HepG2 (cell line): ENCODE measurements around the gene GPR31. TPM values are rescaled to one million over a fixed set of nuclear protein-coding genes. Genes with fewer than 3 reads are reported as not detected.
"Not testable (repeated sequence)": the region's sequence is repeated elsewhere in the genome, so short reads cannot be mapped to it uniquely, and the experiment has no call there.

Experiments used
- ATAC-seq: fragments of 200-7000 bp; cut with Tn5 transposase; 3 replicates; pipeline ENCODE4 v1.9.1; 2020; ENCODE audit warnings: mild to moderate bottlenecking, moderate library complexity
- BruUV-seq: library from RNA; stranded (reverse); fragments of 400-500 nt; replicated peaks from 2 replicates; lab custom pipeline; 2021; lab: Mats Ljungman, UMichigan
- CTCF ChIA-PET: fragments of 300-600 bp; formaldehyde crosslinking; extraction: SDS; loops from one replicate; lab custom pipeline; 2021; ENCODE audit warnings: low total read pairs, inconsistent platforms, low intra/inter-chr PET ratio; lab: Yijun Ruan, JAX
- POLR2A ChIA-PET: fragments of 350-600 bp; sonication (Branson Sonifier 250); formaldehyde crosslinking; loops from one replicate; lab custom pipeline; 2020; ENCODE audit warnings: antibody characterized with exemption, inconsistent platforms; lab: Yijun Ruan, JAX
- DNase-seq: peaks from one replicate; pipeline ENCODE4 v3.0.0-alpha.2; 2015; ENCODE audit warnings: low spot score
- FAIRE-seq: peaks from 3 replicates; lab custom pipeline; 2011; peaks lifted over from hg19 to GRCh38; lab: Jason Lieb, UNC
- H2AFZ ChIP-seq: one replicate; pipeline ENCODE4 v1.6.1; 2011; ENCODE audit warnings: low read length, inconsistent platforms
- H3K27ac ChIP-seq: fragments of 300-600 bp; 3 replicates; pipeline ENCODE4 v1.8.0; 2011; ENCODE audit warnings: mixed run types, mild to moderate bottlenecking, mixed read lengths, low read length, inconsistent platforms; ENCODE audit not compliant: insufficient read depth; ENCODE audit errors: extremely low read length
- H3K27me3 ChIP-seq, 2 experiments: fragments of 200-600 bp in 1 of 2; 2 replicates in 1 of 2; 3 replicates in 1 of 2; pipeline versions ENCODE4 v1.6.0 to v1.8.0; 2011; ENCODE audit warnings: low read length in 2 of 2, mild to moderate bottlenecking in 2 of 2, moderate library complexity in 2 of 2, inconsistent platforms in 1 of 2; ENCODE audit not compliant: insufficient read depth in 2 of 2, control insufficient read depth in 1 of 2
- H3K36me3 ChIP-seq, 2 experiments: fragments of 200-600 bp in 1 of 2; replicated peaks in 1 of 2; 2 replicates in 1 of 2; 3 replicates in 1 of 2; pipeline versions ENCODE4 v1.5.1 to v1.8.0; 2011; ENCODE audit warnings: low read length in 2 of 2, inconsistent platforms in 1 of 2; ENCODE audit not compliant: insufficient read depth in 2 of 2, control insufficient read depth in 1 of 2
- H3K4me1 ChIP-seq: 2 replicates; pipeline ENCODE4 v1.5.1; 2012; ENCODE audit warnings: low read length, inconsistent platforms; ENCODE audit not compliant: insufficient read depth
- H3K4me2 ChIP-seq: 2 replicates; pipeline ENCODE4 v1.6.0; 2011; ENCODE audit warnings: low read depth, low read length, inconsistent platforms
- H3K4me3 ChIP-seq, 3 experiments: fragments of 200-600 bp in 1 of 3; sonication (generic), shearing (Covaris generic) in 1 of 3; replicated peaks in 1 of 3; 2 replicates each; pipeline ENCODE4 v1.5.1; 2011 to 2016; ENCODE audit warnings: low read length in 3 of 3, inconsistent platforms in 2 of 3, low read depth in 2 of 3, mild to moderate bottlenecking in 2 of 3, control low read depth in 1 of 3, mixed read lengths in 1 of 3; ENCODE audit not compliant: insufficient read depth in 1 of 3
- H3K79me2 ChIP-seq: one replicate; pipeline ENCODE4 v1.6.1; 2011; ENCODE audit warnings: low read length, inconsistent platforms; ENCODE audit not compliant: insufficient read depth
- H3K9ac ChIP-seq: 2 replicates; pipeline ENCODE4 v1.6.0; 2011; ENCODE audit warnings: mild to moderate bottlenecking, low read depth, low read length, inconsistent platforms; ENCODE audit not compliant: insufficient read depth
- H3K9me3 ChIP-seq: 2 replicates; pipeline ENCODE4 v1.5.1; 2012; ENCODE audit warnings: mild to moderate bottlenecking, low read length
- H4K20me1 ChIP-seq: 2 replicates; pipeline ENCODE4 v1.6.0; 2011; ENCODE audit warnings: inconsistent platforms, mild to moderate bottlenecking, low read length, moderate library complexity; ENCODE audit not compliant: insufficient read depth
- NFRKB ChIP-seq: fragments of 450-650 bp; IDR thresholded peaks from 2 replicates; pipeline ENCODE4 v1.6.1; 2017
- WGBS: methylation state at CpG from one replicate; pipeline ENCODE4 v1.1.6; 2017; ENCODE audit warnings: low lambda C conversion rate; 5-methylcytosine and 5-hydroxymethylcytosine counted together
- in situ Hi-C: cut with HindIII; loops from 2 replicates; pipeline ENCODE4 v1.10.0; 2017; ENCODE audit warnings: low pct_unique_long_range_greater_than_20kb; ENCODE audit not compliant: extremely low pct_ligation_motif_present
- intact Hi-C: fragments of 100-400 bp; cut with micrococcal nuclease; formaldehyde crosslinking; loops from one replicate; pipeline ENCODE4 v1.10.0; 2022; ENCODE audit not compliant: unreplicated experiment
- polyA plus RNA-seq, 8 experiments: library from polyadenylated mRNA; depleted of rRNA in 3 of 8; stranded (reverse) in 7 of 8; unstranded in 1 of 8; fragments of >200 nt; fragmentation: Illumina TruSeq in 4 of 8; extraction: Trizol in 4 of 8; gene quantifications; 2 replicates each; pipeline versions ENCODE4 v1.2.1 to v1.2.3, GENCODE V29; 2011 to 2016; ENCODE audit warnings: low read depth in 4 of 8, missing spikeins in 1 of 8, mixed read lengths in 1 of 8; ENCODE audit not compliant: insufficient read depth in 1 of 8
- total RNA-seq, 5 experiments: library from RNA; depleted of rRNA; stranded (reverse); fragments of >200 nt; fragmentation: Illumina TruSeq; extraction: Trizol; gene quantifications; 2 replicates each; pipeline ENCODE4 v1.2.3, GENCODE V29; 2016; ENCODE audit warnings: low read depth in 1 of 5

Gene GPR31
- total and polyA plus RNA-seq, 2 of the 13 experiments (the other 11 are each of a cell fraction or from before 2014, with no cell fraction given) = not detected

- no peak for TF ChIP-seq NFRKB
These were observed 43.0 kb upstream of the GPR31 start (continued) for GRCh38 chr6:167200806-167201205.

GRCh38 chr6:167195941-167196610 is 38.3 kb upstream of the GPR31 start:
- CTCF ChIA-PET, FAIRE-seq, BruUV-seq: not testable (repeated sequence)

GRCh38 chr6:167193515-167194125 is 35.8 kb upstream of the GPR31 start:
- in situ Hi-C loops, POLR2A ChIA-PET, H3K27ac ChIP-seq, H2AFZ ChIP-seq, H3K9me3 ChIP-seq, H3K4me1 ChIP-seq, H3K27me3 ChIP-seq, DNase-seq, H3K4me3 ChIP-seq, intact Hi-C loops, BruUV-seq, H4K20me1 ChIP-seq, ATAC-seq, H3K36me3 ChIP-seq, H3K4me2 ChIP-seq, CTCF ChIA-PET, H3K79me2 ChIP-seq, H3K9ac ChIP-seq: not testable (repeated sequence)
- 79% methylated on average over 6 of the region's 6 CpGs for WGBS
- FAIRE-seq = peak; percentile 36

More at GRCh38 chr6:167195941-167196610, 38.3 kb upstream of the GPR31 start:
- H3K27ac ChIP-seq, H3K27me3 ChIP-seq, in situ Hi-C loops, H3K36me3 ChIP-seq, H3K4me3 ChIP-seq, H3K4me2 ChIP-seq, intact Hi-C loops, H4K20me1 ChIP-seq, H3K4me1 ChIP-seq, H3K9ac ChIP-seq, POLR2A ChIA-PET, H2AFZ ChIP-seq, DNase-seq, H3K79me2 ChIP-seq, H3K9me3 ChIP-seq: not testable (repeated sequence)
- peak; percentile 48; the same call in 2 of the 3 replicates for ATAC-seq
- WGBS = 84% methylated on average over 15 of the region's 21 CpGs
